HEK293 (cell line): ENCODE measurements around the gene ANOS1.

Experiments
- CTCF ChIP-seq: fragments of 450-650 bp; formaldehyde crosslinking; IDR thresholded peaks from 2 replicates; pipeline ENCODE4 v1.5.1; 2016; ENCODE audit warnings: missing biosample characterization, missing genetic modification characterization
- KLF9 ChIP-seq: fragments of 450-650 bp; formaldehyde crosslinking; IDR thresholded peaks from 2 replicates; pipeline ENCODE4 v1.5.1; 2016; ENCODE audit warnings: missing biosample characterization, missing genetic modification characterization, low read depth
- ZBTB20 ChIP-seq: fragments of 450-650 bp; formaldehyde crosslinking; IDR thresholded peaks from 2 replicates; pipeline ENCODE4 v1.5.1; 2016; ENCODE audit warnings: missing biosample characterization, missing genetic modification characterization
- ZSCAN23 ChIP-seq: fragments of 450-650 bp; formaldehyde crosslinking; IDR thresholded peaks from 2 replicates; pipeline ENCODE4 v1.5.1; 2016; ENCODE audit warnings: missing biosample characterization, missing genetic modification characterization
- TF ChIP-seq, protein P1 (sequence below): fragments of 450-650 bp; formaldehyde crosslinking; IDR thresholded peaks from 2 replicates; pipeline ENCODE4 v1.5.1; 2016; ENCODE audit warnings: missing biosample characterization, missing genetic modification characterization
- TF ChIP-seq, protein P2 (sequence below): fragments of 450-650 bp; formaldehyde crosslinking; IDR thresholded peaks from 2 replicates; pipeline ENCODE4 v1.5.1; 2016; ENCODE audit warnings: missing biosample characterization, missing genetic modification characterization

DNA sequence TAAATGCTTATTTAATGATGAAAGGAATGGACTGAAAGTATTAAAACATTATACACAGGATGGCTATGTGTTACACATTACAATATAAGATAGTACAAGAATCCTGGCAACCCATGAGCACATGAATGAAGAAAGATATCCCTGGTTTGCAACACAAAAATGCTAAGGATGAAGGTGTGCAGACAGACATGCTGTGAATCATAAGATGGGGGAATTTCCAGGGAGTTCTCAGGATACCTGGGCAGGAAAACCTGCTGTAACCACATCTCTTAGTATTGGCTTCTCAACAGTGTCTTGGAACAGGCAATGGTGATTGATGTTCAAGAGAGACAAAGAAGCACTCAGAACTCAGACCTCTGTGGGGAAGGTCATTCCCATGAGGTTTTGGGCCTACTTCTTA is 23.9 kb upstream of the ANOS1 start:
- no peak for TF ChIP-seq ZBTB20 (tag by site-specific recombination)
- no peak for TF ChIP-seq KLF9 (tag by site-specific recombination)
- TF ChIP-seq ZSCAN23 (tag by site-specific recombination) = no peak
- no peak for TF ChIP-seq CTCF (tag by site-specific recombination)
- TF ChIP-seq, protein P1, sequence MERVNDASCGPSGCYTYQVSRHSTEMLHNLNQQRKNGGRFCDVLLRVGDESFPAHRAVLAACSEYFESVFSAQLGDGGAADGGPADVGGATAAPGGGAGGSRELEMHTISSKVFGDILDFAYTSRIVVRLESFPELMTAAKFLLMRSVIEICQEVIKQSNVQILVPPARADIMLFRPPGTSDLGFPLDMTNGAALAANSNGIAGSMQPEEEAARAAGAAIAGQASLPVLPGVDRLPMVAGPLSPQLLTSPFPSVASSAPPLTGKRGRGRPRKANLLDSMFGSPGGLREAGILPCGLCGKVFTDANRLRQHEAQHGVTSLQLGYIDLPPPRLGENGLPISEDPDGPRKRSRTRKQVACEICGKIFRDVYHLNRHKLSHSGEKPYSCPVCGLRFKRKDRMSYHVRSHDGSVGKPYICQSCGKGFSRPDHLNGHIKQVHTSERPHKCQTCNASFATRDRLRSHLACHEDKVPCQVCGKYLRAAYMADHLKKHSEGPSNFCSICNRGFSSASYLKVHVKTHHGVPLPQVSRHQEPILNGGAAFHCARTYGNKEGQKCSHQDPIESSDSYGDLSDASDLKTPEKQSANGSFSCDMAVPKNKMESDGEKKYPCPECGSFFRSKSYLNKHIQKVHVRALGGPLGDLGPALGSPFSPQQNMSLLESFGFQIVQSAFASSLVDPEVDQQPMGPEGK (tag by site-specific recombination) = no peak
- TF ChIP-seq, protein P2, sequence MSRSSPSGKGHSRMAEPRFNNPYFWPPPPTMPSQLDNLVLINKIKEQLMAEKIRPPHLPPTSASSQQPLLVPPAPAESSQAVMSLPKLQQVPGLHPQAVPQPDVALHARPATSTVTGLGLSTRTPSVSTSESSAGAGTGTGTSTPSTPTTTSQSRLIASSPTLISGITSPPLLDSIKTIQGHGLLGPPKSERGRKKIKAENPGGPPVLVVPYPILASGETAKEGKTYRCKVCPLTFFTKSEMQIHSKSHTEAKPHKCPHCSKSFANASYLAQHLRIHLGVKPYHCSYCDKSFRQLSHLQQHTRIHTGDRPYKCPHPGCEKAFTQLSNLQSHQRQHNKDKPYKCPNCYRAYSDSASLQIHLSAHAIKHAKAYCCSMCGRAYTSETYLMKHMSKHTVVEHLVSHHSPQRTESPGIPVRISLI (tag by site-specific recombination) = no peak
